NB4 (cell line): ENCODE data around the gene TSEN15.

Experiments used
- MYC ChIP-seq: IDR thresholded peaks from 2 replicates; pipeline ENCODE4 v1.6.1; 2011; ENCODE audit warnings: low read depth, low read length
- POLR2A ChIP-seq: IDR thresholded peaks from 2 replicates; pipeline ENCODE4 v1.6.1; 2011; ENCODE audit warnings: mild to moderate bottlenecking; ENCODE audit not compliant: insufficient read length; ENCODE audit errors: extremely low read depth

DNA sequence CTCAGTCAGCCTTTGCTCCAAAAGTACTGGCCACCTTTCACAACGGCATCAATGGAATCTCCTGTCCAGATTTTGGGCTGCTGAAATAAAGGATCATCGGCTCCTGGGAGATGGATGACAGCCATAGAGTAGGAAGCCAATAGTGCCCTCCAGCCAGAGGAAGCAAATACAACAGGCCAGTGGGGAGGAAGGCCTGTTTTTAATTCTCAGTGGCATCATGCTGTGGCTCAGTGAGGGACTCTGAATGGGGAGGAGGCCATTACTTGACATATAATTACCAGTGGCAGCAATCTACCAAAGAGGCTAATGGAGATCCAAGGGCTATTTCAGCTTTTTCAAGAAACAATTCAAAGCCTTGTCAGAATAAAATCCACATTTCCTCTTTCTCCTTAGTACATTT is 40.7 kb upstream of the TSEN15 start:
- TF ChIP-seq POLR2A, result no peak
- TF ChIP-seq MYC, result no peak
